ENCODE data around the gene ADCYAP1R1.

The ADCYAP1R1 gene

GRCh38 chr7:31106303-31107105 is 54.4 kb downstream of the ADCYAP1R1 start:
- no peak for DNase-seq (ENCODE audit: low spot score)

GRCh38 chr7:31107106-31108090 is 55.3 kb downstream of the ADCYAP1R1 start:
- DNase-seq (ENCODE audit: low spot score) = no peak

- no peak for DNase-seq (ENCODE audit: low spot score)
Measured at GRCh38 chr7:31108097-31108657, 56.1 kb downstream of the ADCYAP1R1 start.

GRCh38 chr7:31109751-31110150 is 57.6 kb downstream of the ADCYAP1R1 start:
- DNase-seq (ENCODE audit: low spot score) = no peak

- DNase-seq (ENCODE audit: low spot score) = no peak
Measured at GRCh38 chr7:31110331-31111108, 58.4 kb downstream of the ADCYAP1R1 start.

GRCh38 chr7:31111109-31111451 is 59.0 kb downstream of the ADCYAP1R1 start:
- DNase-seq (ENCODE audit: low spot score) = no peak

- DNase-seq (ENCODE audit: low spot score) = no peak
Measured at GRCh38 chr7:31113660-31114059, 61.6 kb downstream of the ADCYAP1R1 start.

GRCh38 chr7:31114593-31115343 is 62.7 kb downstream of the ADCYAP1R1 start:
- no peak for DNase-seq (ENCODE audit: low spot score)

- DNase-seq (ENCODE audit: low spot score) = no peak
Measured at GRCh38 chr7:31116615-31117014, 64.5 kb downstream of the ADCYAP1R1 start.

GRCh38 chr7:31119249-31119648 is 67.1 kb downstream of the ADCYAP1R1 start:
- DNase-seq (ENCODE audit: low spot score) = no peak

- no peak for DNase-seq (ENCODE audit: low spot score)
Measured at GRCh38 chr7:31120800-31121513, 68.8 kb downstream of the ADCYAP1R1 start.

GRCh38 chr7:31121601-31122000 is 69.5 kb downstream of the ADCYAP1R1 start:
- no peak for DNase-seq (ENCODE audit: low spot score)

- peak; percentile 58 for DNase-seq (ENCODE audit: low spot score)
Measured at GRCh38 chr7:31122649-31123058, 70.5 kb downstream of the ADCYAP1R1 start.

GRCh38 chr7:31123321-31123720 is 71.2 kb downstream of the ADCYAP1R1 start:
- no peak for DNase-seq (ENCODE audit: low spot score)

GRCh38 chr7:31123726-31124125 is 71.6 kb downstream of the ADCYAP1R1 start:
- no peak for DNase-seq (ENCODE audit: low spot score)

GRCh38 chr7:31125171-31125570 is 73.1 kb downstream of the ADCYAP1R1 start:
- DNase-seq (ENCODE audit: low spot score) = no peak

- no peak for DNase-seq (ENCODE audit: low spot score)
Measured at GRCh38 chr7:31126976-31127375, 74.9 kb downstream of the ADCYAP1R1 start.

GRCh38 chr7:31129067-31129466 is 77.0 kb downstream of the ADCYAP1R1 start:
- no peak for DNase-seq (ENCODE audit: low spot score)

- DNase-seq (ENCODE audit: low spot score) = no peak
Measured at GRCh38 chr7:31133497-31133896, 81.4 kb downstream of the ADCYAP1R1 start.

Measured in putamen (tissue), 1 donor.